ENCODE data around the gene FLRT1. TPM values are rescaled to one million over a fixed set of nuclear protein-coding genes. Genes with fewer than 3 reads are reported as not detected.
A peak's percentile ranks its signal among the peaks of the same experiment; 100 is the strongest.

The FLRT1 gene
- total RNA-seq, 2 donors from 2014 or later: not detected

GRCh38 chr11:63998558-63999348 is 37.0 kb upstream of the FLRT1 start:
- H3K27ac Mint-ChIP-seq: no peak overlapping the region

GRCh38 chr11:63999349-64000025 is 36.2 kb upstream of the FLRT1 start:
- H3K27me3 Mint-ChIP-seq (ENCODE audit: insufficient read depth): peaks cover 38% of the 10 kb centered on the region
- H3K36me3 Mint-ChIP-seq (ENCODE audit: low read depth): peaks cover 28% of the 10 kb centered on the region
- H3K9me3 Mint-ChIP-seq: no peaks in the 10 kb centered on the region
- no peak overlapping the region for H3K27ac Mint-ChIP-seq
- peak overlapping the region; percentile 40 for H3K4me3 Mint-ChIP-seq
- peak; percentile 94 for DNase-seq
- Histone ChIP-seq H3K4me1 (ENCODE audit: control insufficient read depth, insufficient read depth, low read length) (no peaks in the 10 kb centered on the region), H3K27ac (ENCODE audit: low read depth, low read length) (no peak overlapping the region), H3K9me3 (ENCODE audit: control insufficient read depth, low read length) (no peaks in the 10 kb centered on the region), H3K9ac (ENCODE audit: extremely low read depth, low read length, poor library complexity, severe bottlenecking) (no peak overlapping the region), H3K27me3 (ENCODE audit: control insufficient read depth, insufficient read depth, low read length, poor library complexity, severe bottlenecking) (peaks cover 13% of the 10 kb centered on the region), H3K4me3 (ENCODE audit: low read length) (no peak overlapping the region), H3K36me3 (ENCODE audit: control insufficient read depth, insufficient read depth, low read length) (peaks cover 25% of the 10 kb centered on the region)
- TF ChIP-seq, protein P1, sequence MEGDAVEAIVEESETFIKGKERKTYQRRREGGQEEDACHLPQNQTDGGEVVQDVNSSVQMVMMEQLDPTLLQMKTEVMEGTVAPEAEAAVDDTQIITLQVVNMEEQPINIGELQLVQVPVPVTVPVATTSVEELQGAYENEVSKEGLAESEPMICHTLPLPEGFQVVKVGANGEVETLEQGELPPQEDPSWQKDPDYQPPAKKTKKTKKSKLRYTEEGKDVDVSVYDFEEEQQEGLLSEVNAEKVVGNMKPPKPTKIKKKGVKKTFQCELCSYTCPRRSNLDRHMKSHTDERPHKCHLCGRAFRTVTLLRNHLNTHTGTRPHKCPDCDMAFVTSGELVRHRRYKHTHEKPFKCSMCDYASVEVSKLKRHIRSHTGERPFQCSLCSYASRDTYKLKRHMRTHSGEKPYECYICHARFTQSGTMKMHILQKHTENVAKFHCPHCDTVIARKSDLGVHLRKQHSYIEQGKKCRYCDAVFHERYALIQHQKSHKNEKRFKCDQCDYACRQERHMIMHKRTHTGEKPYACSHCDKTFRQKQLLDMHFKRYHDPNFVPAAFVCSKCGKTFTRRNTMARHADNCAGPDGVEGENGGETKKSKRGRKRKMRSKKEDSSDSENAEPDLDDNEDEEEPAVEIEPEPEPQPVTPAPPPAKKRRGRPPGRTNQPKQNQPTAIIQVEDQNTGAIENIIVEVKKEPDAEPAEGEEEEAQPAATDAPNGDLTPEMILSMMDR (conservative IDR thresholded peaks at IDR 0.05): no peak
- 3 to 7% methylated on average over 8 to 58 of the region's 59 CpGs for WGBS, 2 experiments (ENCODE audit: insufficient coverage in 1 of 2, insufficient read length in 1 of 2)
- peaks cover 4% of the 10 kb centered on the region for H3K4me1 Mint-ChIP-seq

More at GRCh38 chr11:63998558-63999348, 37.0 kb upstream of the FLRT1 start:
- H3K27ac ChIP-seq (ENCODE audit: low read depth, low read length): no peak overlapping the region
- H3K27me3 ChIP-seq (ENCODE audit: control insufficient read depth, insufficient read depth, low read length, poor library complexity, severe bottlenecking): peaks cover 13% of the 10 kb centered on the region
- TF ChIP-seq, protein P1 (conservative IDR thresholded peaks at IDR 0.05): peak; percentile 33
- H3K27me3 Mint-ChIP-seq (ENCODE audit: insufficient read depth): peaks cover 31% of the 10 kb centered on the region
- no peaks in the 10 kb centered on the region for H3K9me3 ChIP-seq (ENCODE audit: control insufficient read depth, low read length)
- DNase-seq: peak; percentile 89
- H3K36me3 ChIP-seq (ENCODE audit: control insufficient read depth, insufficient read depth, low read length): peaks cover 30% of the 10 kb centered on the region
- no peak overlapping the region for H3K9ac ChIP-seq (ENCODE audit: extremely low read depth, low read length, poor library complexity, severe bottlenecking)
- WGBS, 2 experiments (ENCODE audit: insufficient coverage in 1 of 2, insufficient read length in 1 of 2): 49 to 61% methylated on average over 17 to 54 of the region's 54 CpGs
- H3K36me3 Mint-ChIP-seq (ENCODE audit: low read depth): peaks cover 35% of the 10 kb centered on the region
- H3K4me1 Mint-ChIP-seq: peaks cover 4% of the 10 kb centered on the region
- no peak overlapping the region for H3K4me3 ChIP-seq (ENCODE audit: low read length)
- H3K9me3 Mint-ChIP-seq: no peaks in the 10 kb centered on the region
- H3K4me3 Mint-ChIP-seq: peak overlapping the region; percentile 40
- no peaks in the 10 kb centered on the region for H3K4me1 ChIP-seq (ENCODE audit: control insufficient read depth, insufficient read depth, low read length)

DNA sequence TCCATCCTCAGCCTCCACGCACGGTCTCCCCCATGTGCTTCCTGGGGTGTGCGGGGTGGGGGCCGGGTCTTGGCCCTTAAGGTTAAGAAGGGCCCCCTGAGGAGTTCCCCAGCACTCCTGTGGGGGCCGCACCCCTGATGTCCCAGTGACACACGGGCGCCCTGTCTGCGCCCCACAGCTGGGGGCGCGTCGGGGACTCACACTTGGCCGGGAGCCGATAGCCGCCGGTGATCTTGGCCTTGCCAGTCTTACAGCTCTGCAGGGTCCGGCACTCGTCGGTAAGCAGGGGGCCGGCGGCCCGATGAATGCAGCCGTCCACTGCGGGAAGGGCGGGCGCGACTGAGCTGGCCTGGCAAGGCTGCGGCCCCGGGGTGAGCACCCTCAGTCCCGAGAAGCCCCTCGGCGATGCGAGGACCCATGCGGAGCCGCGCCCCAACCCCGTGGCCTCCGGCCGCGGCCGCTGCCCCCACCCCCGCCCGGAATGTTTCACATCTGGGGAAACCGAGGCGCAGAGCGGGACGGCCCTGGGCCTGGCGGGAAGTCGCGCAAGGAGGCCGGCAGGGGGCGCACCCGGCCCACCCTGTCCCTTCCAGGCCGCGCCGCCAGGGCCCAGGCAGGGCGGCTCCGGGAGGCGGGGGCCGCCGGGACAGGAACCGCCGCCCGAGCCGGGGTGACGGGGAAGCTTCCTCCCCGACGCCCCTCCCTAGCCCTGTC is 35.5 kb upstream of the FLRT1 start:
- Mint-ChIP-seq H3K9me3 (no peaks in the 10 kb centered on the region), H3K4me1 (peaks cover 4% of the 10 kb centered on the region), H3K36me3 (ENCODE audit: low read depth) (peaks cover 21% of the 10 kb centered on the region), H3K4me3 (peak overlapping the region; percentile 40), H3K27me3 (ENCODE audit: insufficient read depth) (peaks cover 44% of the 10 kb centered on the region), H3K27ac (no peak overlapping the region)
- H3K27me3 ChIP-seq (ENCODE audit: control insufficient read depth, insufficient read depth, low read length, poor library complexity, severe bottlenecking): peaks cover 15% of the 10 kb centered on the region
- TF ChIP-seq, protein P1 (conservative IDR thresholded peaks at IDR 0.05): peak; percentile 93
- no peaks in the 10 kb centered on the region for H3K4me1 ChIP-seq (ENCODE audit: control insufficient read depth, insufficient read depth, low read length)
- no peak overlapping the region for H3K9ac ChIP-seq (ENCODE audit: extremely low read depth, low read length, poor library complexity, severe bottlenecking)
- peak; percentile 91 for DNase-seq
- H3K4me3 ChIP-seq (ENCODE audit: low read length): no peak overlapping the region
- 3 to 9% methylated on average over 25 to 67 of the region's 67 CpGs for WGBS, 2 experiments (ENCODE audit: insufficient coverage in 1 of 2, insufficient read length in 1 of 2)
- H3K9me3 ChIP-seq (ENCODE audit: control insufficient read depth, low read length): no peaks in the 10 kb centered on the region
- H3K27ac ChIP-seq (ENCODE audit: low read depth, low read length): no peak overlapping the region
- peaks cover 18% of the 10 kb centered on the region for H3K36me3 ChIP-seq (ENCODE audit: control insufficient read depth, insufficient read depth, low read length)
